GM12878 (cell line): ENCODE measurements around the gene HSPA4. TPM values are rescaled to one million over a fixed set of nuclear protein-coding genes. Genes with fewer than 3 reads are reported as not detected.

Source experiments
- ATAC-seq: fragments of 200-7000 bp; cut with Tn5 transposase; 3 replicates; pipeline ENCODE4 v1.9.1; 2020; ENCODE audit warnings: mild to moderate bottlenecking, moderate library complexity
- BruUV-seq: library from RNA; stranded (reverse); fragments of 400-500 nt; replicated peaks from 2 replicates; lab custom pipeline; 2021; lab: Mats Ljungman, UMichigan
- CTCF ChIA-PET: fragments of 300-600 bp; sonication (Branson Sonifier 250); formaldehyde crosslinking; extraction: SDS; loops from one replicate; lab custom pipeline; 2021; ENCODE audit warnings: inconsistent platforms; lab: Yijun Ruan, JAX
- POLR2A ChIA-PET: fragments of 350-600 bp; formaldehyde crosslinking; extraction: SDS; loops from one replicate; lab custom pipeline; 2021; ENCODE audit warnings: inconsistent platforms; lab: Charles Lee
- RAD21 ChIA-PET: fragments of 300-600 bp; sonication (Branson Sonifier 250); formaldehyde crosslinking; loops from one replicate; lab custom pipeline; 2023; ENCODE audit warnings: antibody characterized with exemption; ENCODE audit not compliant: unreplicated experiment; lab: Charles Lee
- SMC1A ChIA-PET: fragments of 300-600 bp; sonication (Branson Sonifier 250); formaldehyde crosslinking; loops from one replicate; lab custom pipeline; 2023; ENCODE audit not compliant: unreplicated experiment, uncharacterized antibody; lab: Charles Lee
- DNase-seq: peaks from one replicate; pipeline ENCODE4 v3.0.0-alpha.2; 2011; ENCODE audit warnings: low read depth, low spot score
- FAIRE-seq: peaks from 3 replicates; lab custom pipeline; 2011; peaks lifted over from hg19 to GRCh38; lab: Jason Lieb, UNC
- H2AFZ ChIP-seq: 2 replicates; pipeline ENCODE4 v1.6.0; 2011; ENCODE audit warnings: low read depth, low read length, control low read depth; ENCODE audit not compliant: control insufficient read depth
- H3K27ac ChIP-seq: 2 replicates; pipeline ENCODE4 v1.5.1; 2011; ENCODE audit warnings: control low read depth; ENCODE audit not compliant: control insufficient read depth, insufficient read depth
- H3K27me3 ChIP-seq, 2 experiments: replicated peaks in 1 of 2; 2 replicates each; pipeline versions ENCODE4 v1.6.0 to v1.6.1; 2011; ENCODE audit warnings: low read length in 1 of 2; ENCODE audit not compliant: control insufficient read depth in 2 of 2, insufficient read depth in 2 of 2
- H3K36me3 ChIP-seq, 2 experiments: 2 replicates each; pipeline ENCODE4 v1.5.1; 2011; ENCODE audit warnings: low read length in 1 of 2; ENCODE audit not compliant: control insufficient read depth in 2 of 2, insufficient read depth in 2 of 2
- H3K4me1 ChIP-seq: 2 replicates; pipeline ENCODE4 v1.6.1; 2011; ENCODE audit warnings: mild to moderate bottlenecking, low read length, moderate library complexity, mixed read lengths; ENCODE audit not compliant: control insufficient read depth, insufficient read depth
- H3K4me2 ChIP-seq: 2 replicates; pipeline ENCODE4 v1.6.0; 2011; ENCODE audit warnings: control low read depth; ENCODE audit not compliant: control insufficient read depth, insufficient read depth
- H3K4me3 ChIP-seq: fragments of 200-600 bp; sonication (generic); 2 replicates; pipeline ENCODE4 v1.5.1; 2016
- H3K79me2 ChIP-seq: 2 replicates; pipeline ENCODE4 v1.6.0; 2011; ENCODE audit warnings: low read length; ENCODE audit not compliant: control insufficient read depth, insufficient read depth
- H3K9ac ChIP-seq: 2 replicates; pipeline ENCODE4 v1.8.0; 2011; ENCODE audit warnings: low read length, control low read depth, mixed read lengths; ENCODE audit not compliant: control insufficient read depth, insufficient read depth
- H3K9me3 ChIP-seq: replicated peaks from 3 replicates; pipeline ENCODE4 v1.5.1; 2011; ENCODE audit warnings: mild to moderate bottlenecking, low read length; ENCODE audit not compliant: control insufficient read depth, insufficient read depth
- H4K20me1 ChIP-seq: 2 replicates; pipeline ENCODE4 v1.6.0; 2011; ENCODE audit not compliant: control insufficient read depth, insufficient read depth
- BCL3 ChIP-seq: IDR thresholded peaks from 2 replicates; pipeline ENCODE4 v1.6.1; 2011; ENCODE audit warnings: borderline replicate concordance, low read depth, mild to moderate bottlenecking, moderate library complexity, low read length; ENCODE audit not compliant: insufficient read depth, poor library complexity, severe bottlenecking
- BRCA1 ChIP-seq: IDR thresholded peaks from 2 replicates; pipeline ENCODE4 v1.6.1; 2011; ENCODE audit warnings: low read depth, low read length, improper control_type of control experiment
- IKZF1 ChIP-seq: fragments of 450-650 bp; conservative IDR thresholded peaks from 2 replicates; pipeline ENCODE4 v1.6.1; 2017; ENCODE audit warnings: antibody characterized with exemption, mild to moderate bottlenecking
- KDM1A ChIP-seq: fragments of 200-600 bp; sonication (generic); IDR thresholded peaks from 2 replicates; pipeline ENCODE4 v1.6.1; 2016; ENCODE audit warnings: borderline replicate concordance
- NFXL1 ChIP-seq: fragments of 450-650 bp; IDR thresholded peaks from 2 replicates; pipeline ENCODE4 v1.6.1; 2017; ENCODE audit warnings: antibody characterized with exemption, mild to moderate bottlenecking, borderline replicate concordance
- PKNOX1 ChIP-seq: fragments of 450-650 bp; IDR thresholded peaks from 2 replicates; pipeline ENCODE4 v1.6.1; 2016; ENCODE audit warnings: mild to moderate bottlenecking
- RELB ChIP-seq: fragments of 450-650 bp; IDR thresholded peaks from 2 replicates; pipeline ENCODE4 v1.6.1; 2017; ENCODE audit warnings: low read depth, mild to moderate bottlenecking, moderate library complexity
- WGBS: methylation state at CpG from one replicate; pipeline ENCODE4 v1.1.6; 2016; ENCODE audit warnings: low lambda C conversion rate; ENCODE audit not compliant: insufficient replicate concordance, insufficient coverage; ENCODE audit errors: missing lambda C conversion rate; 5-methylcytosine and 5-hydroxymethylcytosine counted together
- in situ Hi-C: fragments of 300-500 bp; cut with MboI; formaldehyde crosslinking; loops from 9 replicates; pipeline ENCODE4 v1.14.3; 2018; ENCODE audit warnings: mixed read lengths
- intact Hi-C: fragments of 100-400 bp; cut with micrococcal nuclease; formaldehyde crosslinking; loops from one replicate; pipeline ENCODE4 v1.14.2; 2022; ENCODE audit not compliant: unreplicated experiment
- polyA plus RNA-seq, 11 experiments: library from polyadenylated mRNA; depleted of rRNA in 4 of 11; unstranded in 6 of 11; stranded (reverse) in 5 of 11; fragments of >200 nt; fragmentation: Nextera tagmentation in 4 of 11; fragmentation: Illumina TruSeq in 1 of 11; extraction: Ambion mirVana in 4 of 11; extraction: Trizol in 1 of 11; gene quantifications; 1 replicate in 1 of 11; 2 replicates in 10 of 11; pipeline versions ENCODE4 v1.2.1 to v1.2.3, GENCODE V29; 2011 to 2016; ENCODE audit warnings: inconsistent platforms in 2 of 11, missing spikeins in 2 of 11, low read depth in 1 of 11
- total RNA-seq, 4 experiments: library from RNA; depleted of rRNA in 3 of 4; stranded (reverse); fragments of >200 nt in 3 of 4; fragmentation: Illumina TruSeq in 1 of 4; extraction: Trizol in 1 of 4; gene quantifications; 2 replicates each; pipeline versions ENCODE4 v1.2.1 to v1.2.3, GENCODE V29; 2013 to 2021

The HSPA4 gene
- total and polyA plus RNA-seq, 10 of the 15 experiments (the other 5 are each of a cell fraction or from before 2014, with no cell fraction given): 61.6 to 234 (median 116) TPM

GRCh38 chr5:133088064-133088463 lies 36.3 kb downstream of the HSPA4 start:
- WGBS: 100% methylated on average over 3 of the region's 3 CpGs
- Histone ChIP-seq H3K9ac (no peak overlapping the region), H3K4me3 (no peak overlapping the region), H3K4me1 (no peaks in the 10 kb centered on the region), H3K27me3 (no peaks in the 10 kb centered on the region), H3K27ac (no peak overlapping the region), H2AFZ (no peak overlapping the region), H3K4me2 (no peak overlapping the region), H3K79me2 (no peaks in the 10 kb centered on the region), H3K9me3 (no peaks in the 10 kb centered on the region), H3K36me3 (peaks cover 2 to 40% of the 10 kb centered on the region in 2 experiments), H4K20me1 (no peaks in the 10 kb centered on the region)
- ATAC-seq (no peak), FAIRE-seq (no peak), DNase-seq (no peak)
- BruUV-seq: no TSS peak
- ChIA-PET RAD21 (no interaction called here), SMC1A (no interaction called here), CTCF (interaction anchor here (0.6 kb wide), 1 partner anchor 23 kb away, joined by 3 read pairs; no protein-coding TSS in a partner anchor), POLR2A (no interaction called here)
- TF ChIP-seq KDM1A: no peak
- TF ChIP-seq PKNOX1: no peak
- TF ChIP-seq IKZF1: no peak
- in situ Hi-C loops (no loop called here), intact Hi-C loops (no loop called here)

- ChIA-PET SMC1A (interaction anchor here (1.1 kb wide), 2 partner anchors 14 to 23 kb away, joined by 3 read pairs; no protein-coding TSS in a partner anchor), RAD21 (no interaction called here), CTCF (no interaction called here), POLR2A (interaction anchor here (0.8 kb wide), 1 partner anchor 140 kb away, joined by 6 read pairs; no protein-coding TSS in a partner anchor)
- ATAC-seq: no peak
- Histone ChIP-seq H3K27me3 (no peaks in the 10 kb centered on the region), H2AFZ (no peak overlapping the region), H3K79me2 (no peaks in the 10 kb centered on the region), H3K9ac (no peak overlapping the region), H3K4me3 (no peak overlapping the region), H3K27ac (no peak overlapping the region), H3K4me2 (no peak overlapping the region), H3K4me1 (no peaks in the 10 kb centered on the region), H3K36me3 (peaks cover 2 to 46% of the 10 kb centered on the region in 2 experiments), H3K9me3 (no peaks in the 10 kb centered on the region), H4K20me1 (no peaks in the 10 kb centered on the region)
- TF ChIP-seq NFXL1: no peak
- no peak for TF ChIP-seq IKZF1
- no peak for TF ChIP-seq BCL3
- no peak for TF ChIP-seq BRCA1
- no peak for TF ChIP-seq RELB
- no TSS peak for BruUV-seq
- 96% methylated on average over 3 of the region's 3 CpGs for WGBS
- DNase-seq: no peak
- intact Hi-C loops (no loop called here), in situ Hi-C loops (no loop called here)
- FAIRE-seq: no peak
Measured at GRCh38 chr5:133091034-133091433, 39.2 kb downstream of the HSPA4 start.
